CD14-positive monocyte (primary cell): ENCODE measurements around the gene QTRT2. TPM values are rescaled to one million over a fixed set of nuclear protein-coding genes. Genes with fewer than 3 reads are reported as not detected.

Experiments used
- DNase-seq, 3 donors: peaks; one replicate each; pipeline ENCODE4 v3.0.0-alpha.2; 2011 to 2022
- H2AFZ ChIP-seq: 2 replicates; pipeline ENCODE4 v1.6.0; 2012; ENCODE audit warnings: mild to moderate bottlenecking, low read depth, low read length, inconsistent platforms; ENCODE audit not compliant: insufficient read depth, poor library complexity, severe bottlenecking
- H3K27ac ChIP-seq, 2 donors: 1 replicate in 1 of 2; 2 replicates in 1 of 2; pipeline ENCODE4 v1.5.1; 2012 to 2013; ENCODE audit warnings: low read length in 2 of 2, control low read depth in 1 of 2, inconsistent platforms in 1 of 2, low read depth in 1 of 2, mild to moderate bottlenecking in 1 of 2
- H3K27me3 ChIP-seq, 2 donors: one replicate each; pipeline versions ENCODE4 v1.6.0 to v1.6.1; 2011 to 2013; ENCODE audit warnings: low read length in 2 of 2; ENCODE audit not compliant: control insufficient read depth in 2 of 2, insufficient read depth in 2 of 2
- H3K36me3 ChIP-seq, 2 donors: replicated peaks in 1 of 2; 1 replicate in 1 of 2; 2 replicates in 1 of 2; pipeline versions ENCODE4 v1.5.1 to v1.6.1; 2012 to 2013; ENCODE audit warnings: low read length in 2 of 2, control low read depth in 1 of 2, inconsistent platforms in 1 of 2, mild to moderate bottlenecking in 1 of 2; ENCODE audit not compliant: insufficient read depth in 2 of 2, control insufficient read depth in 1 of 2
- H3K4me1 ChIP-seq, 2 donors: 1 replicate in 1 of 2; 2 replicates in 1 of 2; pipeline versions ENCODE4 v1.5.1 to v1.6.1; 2012 to 2013; ENCODE audit warnings: low read length in 2 of 2, control low read depth in 1 of 2, inconsistent platforms in 1 of 2, mild to moderate bottlenecking in 1 of 2, moderate library complexity in 1 of 2; ENCODE audit not compliant: insufficient read depth in 2 of 2, control insufficient read depth in 1 of 2
- H3K4me2 ChIP-seq: replicated peaks from 2 replicates; pipeline ENCODE3; 2012; ENCODE audit warnings: low read length, moderate library complexity, mild to moderate bottlenecking; ENCODE audit not compliant: poor library complexity, severe bottlenecking; ENCODE audit errors: extremely low read depth
- H3K4me3 ChIP-seq, 3 experiments: fragments of 200-600 bp in 1 of 3; sonication (generic) in 1 of 3; replicated peaks in 1 of 3; 1 replicate in 2 of 3; 2 replicates in 1 of 3; pipeline ENCODE4 v1.5.1; 2011 to 2013; ENCODE audit warnings: low read length in 3 of 3, mild to moderate bottlenecking in 3 of 3, control low read depth in 2 of 3, low read depth in 2 of 3, inconsistent platforms in 1 of 3, moderate library complexity in 1 of 3
- H3K79me2 ChIP-seq: 2 replicates; pipeline ENCODE4 v1.6.0; 2012; ENCODE audit warnings: mild to moderate bottlenecking, control low read depth, inconsistent platforms, low read length, moderate library complexity; ENCODE audit not compliant: insufficient read depth
- H3K9ac ChIP-seq: 2 replicates; pipeline ENCODE4 v1.6.0; 2017; ENCODE audit warnings: low read length, mild to moderate bottlenecking; ENCODE audit not compliant: insufficient read depth, poor library complexity, severe bottlenecking
- H3K9me3 ChIP-seq, 2 donors: replicated peaks in 1 of 2; 1 replicate in 1 of 2; 2 replicates in 1 of 2; pipeline versions ENCODE4 v1.5.1 to v1.6.1; 2012 to 2013; ENCODE audit warnings: low read length in 2 of 2, control low read depth in 1 of 2; ENCODE audit not compliant: control insufficient read depth in 1 of 2, insufficient read depth in 1 of 2
- H4K20me1 ChIP-seq: 2 replicates; pipeline ENCODE4 v1.6.0; 2012; ENCODE audit warnings: mild to moderate bottlenecking, low read length, control low read depth, moderate library complexity; ENCODE audit not compliant: insufficient read depth
- H3K27ac Mint-ChIP-seq, 7 donors: one replicate each; pipeline ENCODE4 v1.8.0; 2020; ENCODE audit warnings: mild to moderate bottlenecking in 7 of 7, mixed read lengths in 7 of 7, moderate library complexity in 6 of 7, inconsistent platforms in 2 of 7
- H3K27me3 Mint-ChIP-seq, 3 donors: one replicate each; pipeline ENCODE4 v1.8.0; 2021 to 2022; ENCODE audit warnings: low read depth in 3 of 3, mild to moderate bottlenecking in 3 of 3, mixed read lengths in 3 of 3, moderate library complexity in 3 of 3, inconsistent platforms in 1 of 3
- H3K36me3 Mint-ChIP-seq, 2 donors: one replicate each; pipeline ENCODE4 v1.8.0; 2020; ENCODE audit warnings: mixed read lengths in 2 of 2, inconsistent platforms in 1 of 2, mild to moderate bottlenecking in 1 of 2
- H3K4me1 Mint-ChIP-seq: one replicate; pipeline ENCODE4 v1.8.0; 2020; ENCODE audit warnings: mild to moderate bottlenecking, mixed read lengths
- H3K4me3 Mint-ChIP-seq, 2 donors: one replicate each; pipeline ENCODE4 v1.8.0; 2020; ENCODE audit warnings: mild to moderate bottlenecking in 2 of 2, mixed read lengths in 2 of 2, moderate library complexity in 1 of 2
- H3K9me3 Mint-ChIP-seq, 7 donors: one replicate each; pipeline ENCODE4 v1.8.0; 2020 to 2022; ENCODE audit warnings: mixed read lengths in 7 of 7, mild to moderate bottlenecking in 6 of 7, moderate library complexity in 6 of 7, inconsistent platforms in 2 of 7
- WGBS: methylation state at CpG from one replicate; pipeline ENCODE4 v1.1.5; 2013; ENCODE audit warnings: missing lambda C conversion rate; ENCODE audit not compliant: insufficient coverage; 5-methylcytosine and 5-hydroxymethylcytosine counted together
- intact Hi-C, 2 donors: fragments of 100-400 bp; cut with micrococcal nuclease; formaldehyde crosslinking; loops; one replicate each; pipeline versions ENCODE4 v1.15.0 to v1.15.1; 2023
- polyA plus RNA-seq, 3 donors: library from polyadenylated mRNA; depleted of rRNA in 1 of 3; unstranded in 2 of 3; stranded (reverse) in 1 of 3; fragments of 300-500 nt in 2 of 3; fragments of >200 nt in 1 of 3; fragmentation: Illumina TruSeq in 2 of 3; gene quantifications; 1 replicate in 2 of 3; 2 replicates in 1 of 3; pipeline ENCODE4 v1.2.3, GENCODE V29; 2012 to 2021
- TF ChIP-seq, protein P1 (sequence below): fragments of 200-600 bp; IDR thresholded peaks from one replicate; pipeline ENCODE4 v1.8.0; 2022; ENCODE audit warnings: antibody characterized with exemption, mild to moderate bottlenecking

QTRT2 gene
- polyA plus RNA-seq, 3 donors = 14.5 to 16.7 (median 15.9) TPM

DNA sequence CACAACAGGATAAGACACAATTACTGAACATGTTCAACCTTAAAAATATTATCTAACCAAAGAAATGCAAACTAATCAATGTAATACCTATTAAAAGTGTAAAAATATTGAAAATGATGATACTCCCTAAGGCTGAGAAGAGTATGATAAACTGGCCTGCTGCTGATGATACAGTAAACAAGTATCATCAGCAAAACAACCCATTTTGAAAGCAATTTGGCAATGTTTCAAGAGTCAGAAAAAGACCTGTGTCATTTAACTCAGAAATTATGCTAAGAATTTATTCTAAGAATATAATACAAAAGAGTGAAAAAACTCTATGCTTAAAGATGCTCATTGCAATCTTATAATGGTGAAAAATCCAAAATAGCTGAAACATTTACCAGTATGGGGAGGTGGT, 22.3 kb upstream of the QTRT2 start:
- H2AFZ ChIP-seq = no peak overlapping the region
- no peak overlapping the region for H3K27ac ChIP-seq
- H3K36me3 Mint-ChIP-seq = peaks cover 6 to 11% of the 10 kb centered on the region in 2 donors
- TF ChIP-seq, protein P1, sequence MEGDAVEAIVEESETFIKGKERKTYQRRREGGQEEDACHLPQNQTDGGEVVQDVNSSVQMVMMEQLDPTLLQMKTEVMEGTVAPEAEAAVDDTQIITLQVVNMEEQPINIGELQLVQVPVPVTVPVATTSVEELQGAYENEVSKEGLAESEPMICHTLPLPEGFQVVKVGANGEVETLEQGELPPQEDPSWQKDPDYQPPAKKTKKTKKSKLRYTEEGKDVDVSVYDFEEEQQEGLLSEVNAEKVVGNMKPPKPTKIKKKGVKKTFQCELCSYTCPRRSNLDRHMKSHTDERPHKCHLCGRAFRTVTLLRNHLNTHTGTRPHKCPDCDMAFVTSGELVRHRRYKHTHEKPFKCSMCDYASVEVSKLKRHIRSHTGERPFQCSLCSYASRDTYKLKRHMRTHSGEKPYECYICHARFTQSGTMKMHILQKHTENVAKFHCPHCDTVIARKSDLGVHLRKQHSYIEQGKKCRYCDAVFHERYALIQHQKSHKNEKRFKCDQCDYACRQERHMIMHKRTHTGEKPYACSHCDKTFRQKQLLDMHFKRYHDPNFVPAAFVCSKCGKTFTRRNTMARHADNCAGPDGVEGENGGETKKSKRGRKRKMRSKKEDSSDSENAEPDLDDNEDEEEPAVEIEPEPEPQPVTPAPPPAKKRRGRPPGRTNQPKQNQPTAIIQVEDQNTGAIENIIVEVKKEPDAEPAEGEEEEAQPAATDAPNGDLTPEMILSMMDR = no peak
- H3K4me1 Mint-ChIP-seq = no peaks in the 10 kb centered on the region
- H3K36me3 ChIP-seq = no peaks in the 10 kb centered on the region
- no peak overlapping the region for H3K9ac ChIP-seq
- intact Hi-C loops = no loop called here
- no peaks in the 10 kb centered on the region for H3K79me2 ChIP-seq
- H3K27me3 ChIP-seq = no peaks in the 10 kb centered on the region
- no peaks in the 10 kb centered on the region for H3K9me3 ChIP-seq
- peaks cover 0 to 3% (median 0%) of the 10 kb centered on the region in 7 donors for H3K9me3 Mint-ChIP-seq
- no peaks in the 10 kb centered on the region for H4K20me1 ChIP-seq
- H3K4me3 ChIP-seq = no peak overlapping the region
- H3K27me3 Mint-ChIP-seq = no peaks in the 10 kb centered on the region
- no peak overlapping the region for H3K27ac Mint-ChIP-seq
- H3K4me1 ChIP-seq = no peaks in the 10 kb centered on the region
- no peak overlapping the region for H3K4me3 Mint-ChIP-seq
- no peak overlapping the region for H3K4me2 ChIP-seq
- DNase-seq = no peak

DNA sequence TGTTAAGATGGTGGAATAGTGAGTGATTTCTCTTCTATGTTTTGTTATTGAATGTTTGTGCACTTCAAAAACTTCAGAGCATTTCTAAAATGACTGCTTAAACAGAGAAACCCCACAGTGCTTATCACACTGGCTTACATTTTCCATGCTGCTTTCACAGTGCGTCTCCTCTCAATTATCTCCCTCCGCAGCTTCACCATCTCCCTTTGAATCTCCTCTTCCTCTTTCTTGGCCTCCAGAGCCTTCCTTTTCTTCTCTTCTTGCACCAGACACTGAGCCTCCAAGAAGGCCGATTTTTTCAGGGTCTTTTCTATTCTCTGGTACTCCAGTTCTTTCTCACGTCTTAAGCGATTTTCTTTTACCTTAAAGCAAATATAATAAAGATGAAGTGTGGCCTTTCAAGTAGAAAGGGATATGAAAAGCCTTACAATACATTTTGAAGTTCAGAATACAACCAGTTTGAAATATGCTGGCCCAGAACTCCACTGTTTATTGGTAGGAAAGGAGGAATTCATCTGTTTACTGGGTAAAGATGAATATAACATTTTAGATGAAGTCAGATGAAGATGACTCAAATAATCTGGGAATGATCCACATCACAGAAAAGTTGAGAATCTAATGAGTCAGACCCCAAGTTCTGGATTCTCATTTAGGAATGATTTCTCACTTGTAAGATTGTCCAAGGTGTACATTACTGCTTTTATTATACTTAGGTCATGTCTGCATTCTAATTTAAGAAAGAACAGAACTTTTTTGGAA, 21.6 kb upstream of the QTRT2 start:
- no peak overlapping the region for H2AFZ ChIP-seq
- H3K79me2 ChIP-seq = no peaks in the 10 kb centered on the region
- H3K4me1 ChIP-seq = no peaks in the 10 kb centered on the region
- no peaks in the 10 kb centered on the region for H3K27me3 ChIP-seq
- TF ChIP-seq, protein P1 = no peak
- 100% methylated on average over 2 of the region's 5 CpGs for WGBS
- Mint-ChIP-seq H3K4me3 (no peak overlapping the region), H3K27ac (no peak overlapping the region), H3K36me3 (peaks cover 6 to 13% of the 10 kb centered on the region in 2 donors), H3K27me3 (no peaks in the 10 kb centered on the region), H3K4me1 (no peaks in the 10 kb centered on the region), H3K9me3 (peaks cover 0 to 3% (median 0%) of the 10 kb centered on the region in 7 donors)
- no peak overlapping the region for H3K4me2 ChIP-seq
- no peak overlapping the region for H3K9ac ChIP-seq
- no peak for DNase-seq
- H3K9me3 ChIP-seq = no peaks in the 10 kb centered on the region
- no peak overlapping the region for H3K4me3 ChIP-seq
- no peaks in the 10 kb centered on the region for H4K20me1 ChIP-seq
- intact Hi-C loops = no loop called here
- no peak overlapping the region for H3K27ac ChIP-seq
- no peaks in the 10 kb centered on the region for H3K36me3 ChIP-seq
